GM19193 (cell line): ENCODE measurements around the gene NPAT.

ENCODE experiments used
- POLR2A ChIP-seq: IDR thresholded peaks from 4 replicates; pipeline ENCODE4 v1.6.1; 2011; ENCODE audit not compliant: insufficient read depth, insufficient read length; ENCODE audit errors: extremely low read depth

NPAT gene

GRCh38 chr11:108224911-108225786 lies 2.7 kb upstream of the NPAT start:
- no peak for TF ChIP-seq POLR2A

- no peak for TF ChIP-seq POLR2A
These were observed 1.9 kb upstream of the NPAT start for GRCh38 chr11:108224366-108224765.

GRCh38 chr11:108223348-108224149 lies 1.1 kb upstream of the NPAT start:
- no peak for TF ChIP-seq POLR2A

GRCh38 chr11:108221911-108222573 lies 396 bp downstream of the NPAT start:
- TF ChIP-seq POLR2A: no peak

GRCh38 chr11:108221371-108221770 lies 1.1 kb downstream of the NPAT start:
- TF ChIP-seq POLR2A: no peak

GRCh38 chr11:108220721-108221336 lies 1.6 kb downstream of the NPAT start:
- TF ChIP-seq POLR2A: no peak

- no peak for TF ChIP-seq POLR2A
These were observed 3.3 kb downstream of the NPAT start for GRCh38 chr11:108218912-108219783.

- no peak for TF ChIP-seq POLR2A
These were observed 4.0 kb downstream of the NPAT start for GRCh38 chr11:108218455-108218854.

GRCh38 chr11:108216988-108217387 lies 5.5 kb downstream of the NPAT start:
- no peak for TF ChIP-seq POLR2A

- no peak for TF ChIP-seq POLR2A
These were observed 8.7 kb downstream of the NPAT start for GRCh38 chr11:108213784-108214183.

- TF ChIP-seq POLR2A: no peak
These were observed 12.0 kb downstream of the NPAT start for GRCh38 chr11:108210441-108210840.

GRCh38 chr11:108207683-108208060 lies 14.8 kb downstream of the NPAT start:
- no peak for TF ChIP-seq POLR2A

GRCh38 chr11:108206969-108207682 lies 15.3 kb downstream of the NPAT start:
- TF ChIP-seq POLR2A: no peak

- TF ChIP-seq POLR2A: no peak
These were observed 16.3 kb downstream of the NPAT start for GRCh38 chr11:108206171-108206570.

GRCh38 chr11:108204929-108205499 lies 17.4 kb downstream of the NPAT start:
- no peak for TF ChIP-seq POLR2A
